Globus pallidus (tissue), 1 donor: ENCODE data around the gene CDH12.
"Not testable (repeated sequence)": the region's sequence is repeated elsewhere in the genome, so short reads cannot be mapped to it uniquely, and the experiment has no call there.

Experiments used
- DNase-seq: peaks from one replicate; pipeline ENCODE4 v3.0.0-alpha.2; 2015; ENCODE audit warnings: low spot score

The CDH12 gene

GRCh38 chr5:22567983-22568382 lies 285.2 kb downstream of the CDH12 start:
- DNase-seq, result no peak

- no peak for DNase-seq
These were observed 293.0 kb downstream of the CDH12 start for GRCh38 chr5:22560147-22560546.

- DNase-seq, result no peak
These were observed 295.9 kb downstream of the CDH12 start for GRCh38 chr5:22557251-22557650.

- no peak for DNase-seq
These were observed 298.7 kb downstream of the CDH12 start for GRCh38 chr5:22554475-22554874.

GRCh38 chr5:22549876-22550671 lies 303.1 kb downstream of the CDH12 start:
- no peak for DNase-seq

GRCh38 chr5:22542340-22542739 lies 310.8 kb downstream of the CDH12 start:
- no peak for DNase-seq

GRCh38 chr5:22541037-22541436 lies 312.1 kb downstream of the CDH12 start:
- DNase-seq, result no peak

GRCh38 chr5:22539762-22540161 lies 313.4 kb downstream of the CDH12 start:
- DNase-seq, result no peak

- DNase-seq, result no peak
These were observed 321.2 kb downstream of the CDH12 start for GRCh38 chr5:22531986-22532385.

- no peak for DNase-seq
These were observed 331.6 kb downstream of the CDH12 start for GRCh38 chr5:22521521-22521920.

- DNase-seq, result not testable (repeated sequence)
These were observed 336.6 kb downstream of the CDH12 start for GRCh38 chr5:22516497-22516896.

GRCh38 chr5:22514231-22514630 lies 338.9 kb downstream of the CDH12 start:
- no peak for DNase-seq

- no peak for DNase-seq
These were observed 347.3 kb downstream of the CDH12 start for GRCh38 chr5:22505891-22506290.

GRCh38 chr5:22504411-22504810 lies 348.7 kb downstream of the CDH12 start:
- no peak for DNase-seq

GRCh38 chr5:22500556-22500955 lies 352.6 kb downstream of the CDH12 start:
- DNase-seq, result no peak

- no peak for DNase-seq
These were observed 356.5 kb downstream of the CDH12 start for GRCh38 chr5:22496666-22497065.

GRCh38 chr5:22495016-22495720 lies 358.0 kb downstream of the CDH12 start:
- DNase-seq, result no peak

- DNase-seq, result no peak
These were observed 364.7 kb downstream of the CDH12 start for GRCh38 chr5:22488427-22488826.

GRCh38 chr5:22480305-22480704 lies 372.8 kb downstream of the CDH12 start:
- no peak for DNase-seq

GRCh38 chr5:22473886-22474285 lies 379.3 kb downstream of the CDH12 start:
- DNase-seq, result no peak

GRCh38 chr5:22471154-22471553 lies 382.0 kb downstream of the CDH12 start:
- no peak for DNase-seq

GRCh38 chr5:22470408-22470807 lies 382.7 kb downstream of the CDH12 start:
- DNase-seq, result no peak

GRCh38 chr5:22465616-22466015 lies 387.5 kb downstream of the CDH12 start:
- no peak for DNase-seq

GRCh38 chr5:22465177-22465576 lies 388.0 kb downstream of the CDH12 start:
- no peak for DNase-seq
